Measurements from ENCODE around the gene RASA3. TPM values are rescaled to one million over a fixed set of nuclear protein-coding genes. Genes with fewer than 3 reads are reported as not detected.

The RASA3 gene
- total RNA-seq, 5 donors from 2014 or later (not counting 1 experiment from before 2014, with no cell fraction given), result 223 to 267 (median 238) TPM

GRCh38 chr13:113931841-113932459 is 200.5 kb downstream of the RASA3 start:
- H3K9me3 Mint-ChIP-seq, result no peaks in the 10 kb centered on the region
- H3K36me3 ChIP-seq (ENCODE audit: control insufficient read depth in 2 of 2, extremely low read depth in 1 of 2, insufficient read depth in 1 of 2, low read length in 1 of 2), result no peaks in the 10 kb centered on the region
- ATAC-seq (replicated peaks in 1 of 4) (no peak), DNase-seq (no peak)
- no peaks in the 10 kb centered on the region for H3K9me3 ChIP-seq
- 91% methylated on average over 10 of the region's 16 CpGs for WGBS (ENCODE audit: insufficient coverage)
- peaks cover 0 to 1% of the 10 kb centered on the region in 2 donors for H3K27me3 Mint-ChIP-seq
- H3K4me3 Mint-ChIP-seq, result no peak overlapping the region
- CTCF ChIA-PET, result no interaction called here
- H3K27me3 ChIP-seq (replicated peaks in 1 of 2; ENCODE audit: control insufficient read depth in 2 of 2, extremely low read depth in 1 of 2, insufficient read depth in 2 of 2, low read length in 1 of 2), result peaks cover 0 to 68% of the 10 kb centered on the region in 2 experiments
- H3K27ac ChIP-seq (ENCODE audit: low read length), result no peak overlapping the region
- no peak overlapping the region for H3K4me3 ChIP-seq (ENCODE audit: control insufficient read depth in 1 of 2, extremely low read depth in 1 of 2, low read length in 1 of 2)
- no peaks in the 10 kb centered on the region for H3K36me3 Mint-ChIP-seq
- POLR2A ChIA-PET, result no interaction called here
- H3K4me1 ChIP-seq (ENCODE audit: control insufficient read depth in 1 of 2, extremely low read depth in 1 of 2, insufficient read depth in 2 of 2, low read length in 2 of 2), result peaks cover 0 to 21% of the 10 kb centered on the region in 2 experiments
- H3K4me1 Mint-ChIP-seq, result peaks cover 0 to 20% (median 16%) of the 10 kb centered on the region in 3 donors
- no peak overlapping the region for H3K27ac Mint-ChIP-seq

DNA sequence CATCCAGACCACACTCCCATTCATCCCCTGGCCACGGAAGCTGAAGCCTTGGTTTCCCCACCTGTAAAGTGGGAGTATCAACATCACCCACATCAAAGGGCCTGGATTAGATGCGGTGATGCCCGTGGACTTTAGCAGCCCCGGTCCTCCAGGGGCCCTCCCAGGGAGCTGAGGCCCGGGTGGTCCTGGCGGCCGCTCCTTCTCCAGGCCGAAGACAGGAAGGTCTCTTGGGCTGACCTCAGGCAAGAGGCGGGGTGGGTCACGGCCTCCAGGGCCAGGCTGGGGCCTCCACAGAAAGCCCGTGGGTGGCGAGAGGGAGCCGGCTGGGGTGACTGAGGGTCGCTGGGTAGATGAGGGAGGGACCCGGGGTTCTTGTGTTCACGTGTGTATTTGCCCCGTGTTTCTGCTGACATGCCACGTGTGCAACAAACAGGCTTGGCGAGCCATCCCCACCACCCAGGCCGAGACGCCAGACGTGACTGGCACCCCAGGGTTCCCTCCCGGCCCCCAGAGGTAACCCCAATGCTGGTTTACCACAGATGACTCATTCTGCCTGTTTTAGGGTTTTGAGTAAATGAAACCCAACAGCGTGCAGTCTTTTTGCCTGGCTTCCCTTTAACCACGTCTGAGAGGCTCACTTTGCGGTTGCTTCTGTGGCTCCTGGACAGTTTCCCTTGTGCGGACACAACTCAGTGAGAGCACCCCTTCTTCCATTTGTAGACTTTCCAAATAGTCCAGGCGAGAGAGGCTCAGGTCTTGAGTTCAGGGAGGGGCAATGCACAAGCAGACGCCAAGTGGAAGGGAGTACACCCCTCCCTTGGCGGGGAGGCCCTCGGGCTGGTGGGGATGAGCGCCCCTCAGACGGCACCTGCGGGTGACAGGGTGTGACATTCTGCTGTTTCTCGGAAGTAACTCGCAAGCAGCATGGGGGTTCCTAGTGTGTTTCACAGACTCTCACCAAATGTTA is 201.5 kb downstream of the RASA3 start:
- POLR2A ChIA-PET, result no interaction called here
- peak; percentile 57 to 84 (median 68) for ATAC-seq (replicated peaks in 1 of 4)
- Mint-ChIP-seq H3K36me3 (no peaks in the 10 kb centered on the region), H3K4me3 (peak overlapping the region in 1 of 3 donors; percentile 43), H3K9me3 (no peaks in the 10 kb centered on the region), H3K4me1 (peaks cover 0 to 20% (median 16%) of the 10 kb centered on the region in 3 donors), H3K27ac (peak overlapping the region in 1 of 2 donors; percentile 43), H3K27me3 (peaks cover 4 to 11% of the 10 kb centered on the region in 2 donors)
- H3K4me3 ChIP-seq (ENCODE audit: control insufficient read depth in 1 of 2, extremely low read depth in 1 of 2, low read length in 1 of 2), result no peak overlapping the region
- DNase-seq, result peak in 26 of 35 experiments; percentile 11 to 68 (median 49)
- H3K27me3 ChIP-seq (replicated peaks in 1 of 2; ENCODE audit: control insufficient read depth in 2 of 2, extremely low read depth in 1 of 2, insufficient read depth in 2 of 2, low read length in 1 of 2), result peaks cover 0 to 69% of the 10 kb centered on the region in 2 experiments
- no peaks in the 10 kb centered on the region for H3K9me3 ChIP-seq
- no peaks in the 10 kb centered on the region for H3K36me3 ChIP-seq (ENCODE audit: control insufficient read depth in 2 of 2, extremely low read depth in 1 of 2, insufficient read depth in 1 of 2, low read length in 1 of 2)
- CTCF ChIA-PET, result no interaction called here
- 65% methylated on average over 14 of the region's 36 CpGs for WGBS (ENCODE audit: insufficient coverage)
- peaks cover 0 to 21% of the 10 kb centered on the region in 2 experiments for H3K4me1 ChIP-seq (ENCODE audit: control insufficient read depth in 1 of 2, extremely low read depth in 1 of 2, insufficient read depth in 2 of 2, low read length in 2 of 2)
- H3K27ac ChIP-seq (ENCODE audit: low read length), result no peak overlapping the region

DNA sequence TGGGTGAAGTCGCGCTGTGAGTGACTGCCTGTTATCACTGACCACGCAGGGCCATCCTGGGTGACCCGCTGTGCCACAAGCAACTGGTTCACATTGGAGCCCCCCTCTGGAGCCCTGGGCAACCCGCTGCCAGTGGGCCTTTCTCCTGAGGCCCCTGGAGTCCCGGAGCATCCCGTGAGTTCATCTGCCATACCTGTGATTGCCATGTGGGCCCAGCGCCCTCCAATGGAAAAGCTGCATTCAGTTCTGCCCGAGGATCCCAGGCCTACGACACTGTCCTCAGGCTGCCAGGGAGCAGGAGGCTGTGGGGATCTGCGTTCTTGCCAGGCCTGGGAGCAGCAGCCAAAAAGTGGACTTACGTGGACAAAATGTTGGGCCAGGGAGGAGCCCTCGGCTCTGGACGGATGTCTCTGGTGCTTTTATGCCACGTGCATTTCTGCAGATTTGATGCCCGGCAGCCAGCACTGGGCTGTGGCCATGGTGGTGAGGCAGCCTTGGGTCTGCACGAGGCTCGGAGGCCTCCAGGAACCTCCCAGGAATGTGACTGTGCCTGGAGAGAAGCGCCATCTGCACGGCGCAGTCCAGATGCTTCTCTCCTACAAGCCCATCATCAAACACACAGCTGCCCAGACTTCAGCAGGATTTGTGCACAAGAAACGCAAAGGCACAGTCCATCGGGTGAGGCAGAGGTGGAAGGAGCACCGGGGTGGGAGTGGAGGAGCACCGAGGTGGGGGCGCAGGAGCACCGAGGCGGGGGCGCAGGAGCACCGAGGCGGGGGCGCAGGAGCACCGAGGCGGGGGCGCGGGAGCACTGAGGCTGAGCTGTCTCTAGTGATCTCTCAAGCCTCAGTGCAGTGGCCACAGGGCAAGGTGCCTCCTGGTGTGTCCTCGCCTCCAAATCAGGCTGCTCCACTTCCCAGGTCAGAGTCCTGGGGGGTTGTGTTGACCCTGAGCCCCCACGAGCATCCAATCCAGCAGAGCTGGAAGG is 202.5 kb downstream of the RASA3 start:
- Histone ChIP-seq H3K27ac (ENCODE audit: low read length) (no peak overlapping the region), H3K27me3 (replicated peaks in 1 of 2; ENCODE audit: control insufficient read depth in 2 of 2, extremely low read depth in 1 of 2, insufficient read depth in 2 of 2, low read length in 1 of 2) (peaks cover 0 to 74% of the 10 kb centered on the region in 2 experiments), H3K4me3 (ENCODE audit: control insufficient read depth in 1 of 2, extremely low read depth in 1 of 2, low read length in 1 of 2) (no peak overlapping the region), H3K9me3 (no peaks in the 10 kb centered on the region), H3K4me1 (ENCODE audit: control insufficient read depth in 1 of 2, extremely low read depth in 1 of 2, insufficient read depth in 2 of 2, low read length in 2 of 2) (peaks cover 0 to 21% of the 10 kb centered on the region in 2 experiments), H3K36me3 (ENCODE audit: control insufficient read depth in 2 of 2, extremely low read depth in 1 of 2, insufficient read depth in 1 of 2, low read length in 1 of 2) (no peaks in the 10 kb centered on the region)
- H3K4me3 Mint-ChIP-seq, result no peak overlapping the region
- H3K36me3 Mint-ChIP-seq, result no peaks in the 10 kb centered on the region
- ChIA-PET CTCF (no interaction called here), POLR2A (no interaction called here)
- no peak overlapping the region for H3K27ac Mint-ChIP-seq
- no peaks in the 10 kb centered on the region for H3K9me3 Mint-ChIP-seq
- ATAC-seq (replicated peaks in 1 of 4) (no peak), DNase-seq (no peak)
- peaks cover 0 to 20% (median 16%) of the 10 kb centered on the region in 3 donors for H3K4me1 Mint-ChIP-seq
- peaks cover 4 to 15% of the 10 kb centered on the region in 2 donors for H3K27me3 Mint-ChIP-seq
- 89% methylated on average over 30 of the region's 38 CpGs for WGBS (ENCODE audit: insufficient coverage)

DNA sequence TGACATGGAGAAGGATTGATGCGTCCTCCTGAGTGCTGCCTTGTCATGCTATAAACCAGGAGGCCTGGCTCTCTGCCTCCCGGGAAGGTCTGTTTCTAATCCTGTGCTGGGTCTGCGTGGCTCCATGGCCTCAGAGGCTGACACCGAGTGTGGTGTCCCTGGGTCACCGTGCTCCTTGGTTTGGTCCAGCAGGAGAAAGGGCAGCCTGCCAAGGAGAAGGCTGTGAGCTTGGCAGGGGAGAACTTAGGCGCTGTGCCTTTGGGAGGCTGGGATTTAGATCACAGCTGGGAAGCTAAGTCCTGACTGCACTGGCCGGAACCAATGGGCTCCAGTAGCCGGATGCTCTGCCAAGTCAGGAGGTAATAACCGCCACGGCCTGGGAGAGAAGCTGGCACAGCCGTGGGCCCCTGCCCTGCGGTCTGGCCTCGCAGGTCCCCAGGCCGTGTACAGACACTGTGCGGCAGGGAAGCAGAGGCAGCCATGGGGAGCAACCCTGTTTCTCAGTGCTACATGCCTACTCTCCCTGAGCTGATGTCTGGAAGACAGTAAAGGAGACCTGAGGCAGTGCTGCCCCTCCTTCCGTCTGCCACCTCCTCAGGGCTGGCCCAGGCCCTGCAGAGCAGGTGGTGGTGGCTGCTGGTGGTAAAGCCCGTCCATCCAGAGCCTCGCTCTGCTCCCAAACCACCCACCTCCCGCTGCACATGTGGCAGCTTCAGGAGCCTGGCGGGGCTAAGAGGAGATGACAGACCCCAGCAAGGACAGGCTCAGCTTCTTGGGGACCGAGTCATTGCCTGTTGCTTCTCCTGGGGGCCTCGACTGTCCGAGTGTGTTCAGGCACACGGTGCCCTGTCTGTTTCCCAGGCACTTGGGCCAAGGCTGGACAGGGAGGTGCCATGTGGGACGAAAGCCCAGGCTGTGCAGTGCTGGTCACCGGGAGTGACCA is 203.5 kb downstream of the RASA3 start:
- no peak overlapping the region for H3K4me3 ChIP-seq (ENCODE audit: control insufficient read depth in 1 of 2, extremely low read depth in 1 of 2, low read length in 1 of 2)
- DNase-seq, result no peak
- WGBS (ENCODE audit: insufficient coverage), result 86% methylated on average over 21 of the region's 26 CpGs
- H3K27me3 ChIP-seq (replicated peaks in 1 of 2; ENCODE audit: control insufficient read depth in 2 of 2, extremely low read depth in 1 of 2, insufficient read depth in 2 of 2, low read length in 1 of 2), result peaks cover 0 to 70% of the 10 kb centered on the region in 2 experiments
- no peak overlapping the region for H3K27ac ChIP-seq (ENCODE audit: low read length)
- Mint-ChIP-seq H3K9me3 (no peaks in the 10 kb centered on the region), H3K4me3 (no peak overlapping the region), H3K27me3 (peaks cover 4 to 15% of the 10 kb centered on the region in 2 donors), H3K36me3 (no peaks in the 10 kb centered on the region), H3K27ac (no peak overlapping the region), H3K4me1 (peaks cover 0 to 20% (median 16%) of the 10 kb centered on the region in 3 donors)
- no peak for ATAC-seq (replicated peaks in 1 of 4)
- no peaks in the 10 kb centered on the region for H3K9me3 ChIP-seq
- peaks cover 0 to 21% of the 10 kb centered on the region in 2 experiments for H3K4me1 ChIP-seq (ENCODE audit: control insufficient read depth in 1 of 2, extremely low read depth in 1 of 2, insufficient read depth in 2 of 2, low read length in 2 of 2)
- no peaks in the 10 kb centered on the region for H3K36me3 ChIP-seq (ENCODE audit: control insufficient read depth in 2 of 2, extremely low read depth in 1 of 2, insufficient read depth in 1 of 2, low read length in 1 of 2)
- ChIA-PET CTCF (no interaction called here), POLR2A (interaction anchor here in 1 of 2 donors (0.6 kb wide), 1 partner anchor 10 kb away, joined by 3 read pairs; no protein-coding TSS in a partner anchor)
